ENCODE data around the gene GAB3.

- TF ChIP-seq CTCF (IDR thresholded peaks at IDR 0.05) (no peak), EP300 (IDR thresholded peaks at IDR 0.05) (peak; percentile 3)
Measured at GRCh38 chrX:154738011-154738738, 12.7 kb downstream of the GAB3 start.
